Measurements from ENCODE around the gene MYO16. TPM values are rescaled to one million over a fixed set of nuclear protein-coding genes. Genes with fewer than 3 reads are reported as not detected.

Gene MYO16
- total RNA-seq, 2 experiments from 2014 or later = 0.53 to 1.1 TPM

DNA sequence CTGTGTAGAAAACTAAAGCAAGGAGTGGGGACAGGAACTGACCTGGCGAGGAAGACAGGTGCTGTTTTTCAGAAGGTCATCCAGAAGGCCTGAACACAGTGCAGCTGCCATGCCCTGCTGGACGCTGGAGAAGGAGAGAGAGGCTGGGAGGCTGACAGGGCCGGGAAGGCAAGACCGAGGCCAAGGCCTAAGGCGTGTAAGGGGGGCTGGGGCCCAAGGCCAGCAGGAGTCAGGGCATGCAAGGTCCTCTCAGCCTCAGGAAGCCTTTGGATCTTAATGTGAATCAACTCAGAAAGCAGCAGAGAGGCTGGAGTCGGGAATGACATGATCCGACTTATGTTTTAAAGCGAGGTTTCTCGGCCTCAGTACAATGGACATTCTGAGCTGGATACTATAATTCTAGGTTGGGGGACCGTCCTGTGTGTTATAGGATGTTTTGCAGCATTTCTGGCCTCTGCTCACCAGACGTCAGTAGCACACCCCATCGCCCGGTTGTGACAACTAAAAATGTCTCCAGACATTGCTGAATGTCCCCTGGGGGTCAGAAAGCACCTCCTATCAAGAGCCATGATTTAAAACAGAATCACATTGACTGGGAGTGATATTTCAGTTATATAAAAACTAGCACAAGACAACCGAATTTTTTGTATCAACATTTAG is 530.4 kb downstream of the MYO16 start:
- Mint-ChIP-seq H3K27ac (no peak overlapping the region), H3K4me1 (peaks cover 6% of the 10 kb centered on the region), H3K27me3 (peaks cover 15% of the 10 kb centered on the region), H3K36me3 (no peaks in the 10 kb centered on the region), H3K9me3 (peaks cover 1% of the 10 kb centered on the region), H3K4me3 (no peak overlapping the region)
- DNase-seq (no peak), ATAC-seq (ENCODE audit: low read depth) (no peak)
- POLR2A ChIA-PET = no interaction called here

DNA sequence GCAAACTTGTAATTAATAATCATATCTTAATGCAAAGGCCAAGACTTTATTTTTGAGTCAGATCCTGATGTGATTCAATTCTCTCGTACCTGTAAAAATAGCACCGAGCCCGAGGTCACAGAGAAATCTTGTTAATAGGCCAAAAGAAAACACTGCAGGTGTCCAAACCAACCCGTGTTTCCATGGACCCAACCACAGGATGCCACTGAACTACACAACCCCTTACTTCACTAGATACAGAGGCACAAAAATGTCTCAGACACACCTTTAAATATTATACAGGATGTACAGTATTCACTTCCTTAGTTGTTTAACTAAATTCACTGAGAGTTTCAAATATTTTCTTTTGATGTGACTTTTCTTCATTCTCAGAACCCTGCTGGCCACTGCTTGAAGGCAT is 530.9 kb downstream of the MYO16 start:
- H3K27ac Mint-ChIP-seq = no peak overlapping the region
- DNase-seq (no peak), ATAC-seq (ENCODE audit: low read depth) (no peak)
- POLR2A ChIA-PET = no interaction called here
- no peaks in the 10 kb centered on the region for H3K36me3 Mint-ChIP-seq
- H3K27me3 Mint-ChIP-seq = peaks cover 15% of the 10 kb centered on the region
- no peak overlapping the region for H3K4me3 Mint-ChIP-seq
- H3K4me1 Mint-ChIP-seq = peaks cover 6% of the 10 kb centered on the region
- H3K9me3 Mint-ChIP-seq = peaks cover 1% of the 10 kb centered on the region

DNA sequence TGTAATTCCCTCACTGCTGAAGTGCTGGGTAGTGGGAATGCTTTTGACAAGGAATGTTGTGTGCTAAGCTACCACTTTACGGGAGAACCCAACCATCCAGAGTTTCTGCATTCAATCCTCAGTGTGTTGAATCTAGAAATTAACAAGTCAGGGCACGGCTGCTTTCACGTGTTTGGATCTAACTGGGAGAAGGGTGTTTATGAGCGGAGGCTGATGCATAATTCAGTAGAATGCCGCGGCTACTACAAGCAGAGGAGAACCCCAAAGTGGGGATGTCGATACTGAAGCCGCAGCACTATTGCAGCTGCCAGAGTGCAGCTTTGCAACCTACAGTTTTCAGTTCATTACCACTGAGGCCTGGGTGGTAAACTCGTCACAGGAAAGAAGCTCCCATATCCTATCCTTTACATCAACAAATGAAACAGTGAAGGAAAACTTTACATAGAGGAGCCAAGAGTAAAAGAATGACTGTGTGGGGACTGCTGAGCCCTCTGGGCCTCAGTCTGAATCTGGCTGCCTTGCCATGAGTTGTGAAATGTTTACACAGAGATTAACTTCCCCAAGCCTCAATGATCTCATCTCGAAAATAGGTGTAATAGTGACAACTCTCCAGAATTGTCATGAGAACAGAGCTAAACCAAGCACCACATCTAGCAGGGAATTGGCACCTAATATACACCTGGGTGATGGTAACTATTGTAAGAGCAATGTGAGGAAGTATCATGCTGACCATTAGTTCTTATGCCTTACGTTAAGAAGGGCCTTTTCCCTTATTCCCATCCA is 531.7 kb downstream of the MYO16 start:
- H3K9me3 Mint-ChIP-seq = peaks cover 1% of the 10 kb centered on the region
- POLR2A ChIA-PET = no interaction called here
- H3K27ac Mint-ChIP-seq = no peak overlapping the region
- DNase-seq = no peak
- H3K4me1 Mint-ChIP-seq = peaks cover 6% of the 10 kb centered on the region
- ATAC-seq (ENCODE audit: low read depth) = no peak
- H3K27me3 Mint-ChIP-seq = peaks cover 15% of the 10 kb centered on the region
- no peaks in the 10 kb centered on the region for H3K36me3 Mint-ChIP-seq
- H3K4me3 Mint-ChIP-seq = no peak overlapping the region

DNA sequence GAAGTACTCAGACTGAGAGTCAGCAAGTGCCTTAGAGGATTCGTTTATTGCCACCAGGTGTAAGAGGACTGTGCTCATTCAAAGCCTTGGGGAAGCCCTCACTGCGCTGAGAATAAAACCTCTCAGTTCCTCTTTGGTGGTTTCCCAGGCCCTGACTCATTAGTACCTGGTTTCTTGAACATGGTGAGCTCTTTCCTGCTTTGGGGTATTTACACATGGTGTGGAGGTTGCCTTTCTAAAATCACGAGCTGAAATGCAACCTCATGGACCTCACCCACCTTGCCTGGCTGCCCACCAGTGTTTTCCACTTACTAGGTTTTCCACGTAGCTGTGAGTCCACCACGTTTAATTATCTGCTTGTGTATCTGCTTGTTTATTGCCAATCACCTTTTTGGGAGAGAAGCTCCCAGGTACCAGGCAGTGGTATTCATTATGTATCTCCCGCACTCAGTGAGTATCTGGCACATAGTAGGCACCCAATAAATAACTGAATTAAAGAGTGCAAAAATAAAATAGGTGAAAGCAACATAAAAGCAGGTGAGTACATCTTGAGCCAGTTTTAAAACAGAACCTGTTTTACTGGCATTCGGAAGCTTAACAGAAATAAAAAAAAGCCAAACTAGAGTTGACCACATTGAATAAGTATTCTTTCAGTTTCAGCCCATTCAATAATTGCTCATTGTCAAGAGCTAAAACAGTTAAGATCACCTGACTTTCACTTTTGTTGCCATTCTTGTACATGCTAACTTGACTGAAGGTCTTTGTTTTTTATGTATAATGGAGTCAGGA is 533.0 kb downstream of the MYO16 start:
- no peaks in the 10 kb centered on the region for H3K36me3 Mint-ChIP-seq
- POLR2A ChIA-PET = no interaction called here
- H3K27me3 Mint-ChIP-seq = peaks cover 14% of the 10 kb centered on the region
- H3K9me3 Mint-ChIP-seq = peaks cover 1% of the 10 kb centered on the region
- H3K4me3 Mint-ChIP-seq = no peak overlapping the region
- DNase-seq (no peak), ATAC-seq (ENCODE audit: low read depth) (peak; percentile 78)
- peaks cover 6% of the 10 kb centered on the region for H3K4me1 Mint-ChIP-seq
- H3K27ac Mint-ChIP-seq = no peak overlapping the region

DNA sequence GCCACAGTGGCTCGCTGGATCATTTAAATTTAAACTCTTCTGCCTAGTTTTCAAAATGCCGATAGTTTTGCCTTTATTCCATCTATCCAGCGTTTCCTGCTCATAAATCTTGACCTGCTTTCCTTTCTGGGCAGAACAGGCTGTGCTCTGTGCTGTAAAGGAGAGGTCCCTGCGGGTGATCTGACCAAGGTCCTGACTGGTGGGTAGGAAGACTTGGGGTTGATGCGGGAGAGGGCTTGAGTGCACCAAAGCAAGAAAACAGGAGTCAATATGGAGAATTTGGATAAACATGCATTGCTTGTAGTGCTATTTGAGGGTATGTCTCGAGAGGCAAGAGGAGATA is 533.6 kb downstream of the MYO16 start:
- H3K27me3 Mint-ChIP-seq = peaks cover 12% of the 10 kb centered on the region
- peaks cover 6% of the 10 kb centered on the region for H3K4me1 Mint-ChIP-seq
- no peak overlapping the region for H3K4me3 Mint-ChIP-seq
- ATAC-seq (ENCODE audit: low read depth) (no peak), DNase-seq (no peak)
- peaks cover 1% of the 10 kb centered on the region for H3K9me3 Mint-ChIP-seq
- POLR2A ChIA-PET = no interaction called here
- H3K27ac Mint-ChIP-seq = no peak overlapping the region
- H3K36me3 Mint-ChIP-seq = no peaks in the 10 kb centered on the region

DNA sequence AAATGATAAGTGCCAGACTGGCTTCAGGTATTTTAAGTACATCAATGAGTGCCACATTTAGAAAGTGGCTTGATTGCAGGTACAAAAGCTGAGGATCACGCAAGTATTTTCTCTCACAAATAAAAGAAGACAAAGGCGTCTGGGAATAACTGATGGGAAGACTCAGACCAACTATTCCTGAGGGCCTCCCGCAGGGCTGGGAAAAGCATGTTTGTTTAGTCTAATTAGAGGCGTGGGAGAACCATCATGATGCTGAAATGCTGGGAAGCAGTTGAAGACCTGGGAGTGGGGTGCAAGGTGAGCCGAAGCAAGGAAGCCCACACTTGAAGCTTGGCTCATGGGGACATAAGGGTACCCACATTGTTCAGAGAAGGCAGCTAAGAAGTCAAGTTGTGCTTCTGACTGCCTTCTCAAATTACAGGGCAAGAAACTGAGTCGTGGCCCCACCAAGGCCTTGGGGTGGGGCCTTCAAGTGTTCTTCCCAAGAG is 536.0 kb downstream of the MYO16 start:
- peaks cover 12% of the 10 kb centered on the region for H3K27me3 Mint-ChIP-seq
- no peak overlapping the region for H3K27ac Mint-ChIP-seq
- POLR2A ChIA-PET = no interaction called here
- no peaks in the 10 kb centered on the region for H3K36me3 Mint-ChIP-seq
- ATAC-seq (ENCODE audit: low read depth) (no peak), DNase-seq (no peak)
- H3K4me1 Mint-ChIP-seq = peaks cover 6% of the 10 kb centered on the region
- H3K4me3 Mint-ChIP-seq = no peak overlapping the region
- peaks cover 1% of the 10 kb centered on the region for H3K9me3 Mint-ChIP-seq

DNA sequence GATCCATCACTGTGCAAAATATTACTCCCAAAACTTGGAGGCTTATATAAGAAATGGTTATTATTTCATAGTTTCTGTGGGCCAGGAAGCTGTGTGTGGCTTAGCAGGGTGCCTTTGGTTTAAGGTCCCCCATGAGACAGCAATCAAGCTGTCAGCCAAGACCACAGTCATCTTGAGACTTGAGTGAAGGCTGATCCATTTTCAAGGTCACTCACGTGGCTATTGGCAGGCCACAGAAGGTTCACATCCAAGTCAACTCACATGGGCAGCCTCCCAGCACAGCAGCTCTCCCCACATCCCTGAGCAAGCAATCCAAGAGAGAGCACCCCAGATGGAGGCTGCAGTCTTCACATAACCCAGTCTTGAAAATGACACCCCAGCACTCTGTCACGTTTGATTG is 537.4 kb downstream of the MYO16 start:
- POLR2A ChIA-PET = no interaction called here
- H3K27ac Mint-ChIP-seq = no peak overlapping the region
- H3K4me3 Mint-ChIP-seq = no peak overlapping the region
- H3K9me3 Mint-ChIP-seq = peaks cover 1% of the 10 kb centered on the region
- H3K36me3 Mint-ChIP-seq = no peaks in the 10 kb centered on the region
- ATAC-seq (ENCODE audit: low read depth) = no peak
- peaks cover 6% of the 10 kb centered on the region for H3K4me1 Mint-ChIP-seq
- no peak for DNase-seq
- H3K27me3 Mint-ChIP-seq = peaks cover 9% of the 10 kb centered on the region

DNA sequence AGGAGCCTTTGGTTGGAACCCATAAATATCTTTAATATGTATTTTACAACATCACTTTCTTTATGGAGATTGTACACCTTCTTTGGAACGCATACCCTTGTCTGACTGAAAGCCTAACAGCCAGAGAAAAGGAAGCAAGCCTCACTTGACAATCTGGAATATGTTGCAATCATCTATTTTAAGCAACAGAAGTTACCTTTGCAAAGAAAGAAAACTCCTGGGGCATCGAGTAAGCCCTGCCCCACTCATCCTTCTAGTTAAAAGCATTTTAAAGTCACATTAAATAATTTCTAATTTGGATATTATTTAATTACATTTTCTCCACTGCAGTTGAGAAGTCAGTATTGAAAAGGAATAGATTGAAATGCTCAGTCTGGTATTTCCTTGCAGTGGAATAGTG is 542.7 kb downstream of the MYO16 start:
- peaks cover 1% of the 10 kb centered on the region for H3K9me3 Mint-ChIP-seq
- DNase-seq = no peak
- H3K27me3 Mint-ChIP-seq = no peaks in the 10 kb centered on the region

DNA sequence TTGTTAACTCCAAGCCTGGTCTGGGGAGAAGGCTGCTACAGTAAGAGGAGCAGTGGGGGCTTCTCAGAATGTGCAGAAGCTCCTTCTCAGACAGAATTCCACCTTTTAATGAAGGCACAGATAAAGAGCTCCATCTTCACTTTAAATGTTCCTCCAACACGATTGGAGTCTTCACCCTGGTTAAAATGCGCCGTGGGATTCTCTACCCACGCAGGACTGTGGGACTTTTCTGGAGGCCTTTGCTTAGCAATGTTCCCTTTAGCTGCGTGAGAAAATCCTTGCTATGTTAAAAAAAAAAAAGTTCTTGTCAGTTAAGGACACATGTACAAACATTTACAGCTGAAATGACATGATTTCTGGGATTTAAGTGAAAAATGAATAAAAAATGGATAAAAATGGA is 546.3 kb downstream of the MYO16 start:
- ATAC-seq (ENCODE audit: low read depth) (no peak), DNase-seq (no peak)
- POLR2A ChIA-PET = no interaction called here
- Mint-ChIP-seq H3K4me3 (no peak overlapping the region), H3K9me3 (peaks cover 1% of the 10 kb centered on the region), H3K4me1 (no peaks in the 10 kb centered on the region), H3K36me3 (no peaks in the 10 kb centered on the region), H3K27me3 (no peaks in the 10 kb centered on the region), H3K27ac (no peak overlapping the region)

More for the DNA sequence above, 542.7 kb downstream of the MYO16 start:
- H3K36me3 Mint-ChIP-seq = no peaks in the 10 kb centered on the region
- ATAC-seq (ENCODE audit: low read depth) = no peak
- no peak overlapping the region for H3K4me3 Mint-ChIP-seq
- no peaks in the 10 kb centered on the region for H3K4me1 Mint-ChIP-seq
- no peak overlapping the region for H3K27ac Mint-ChIP-seq
- POLR2A ChIA-PET = no interaction called here

DNA sequence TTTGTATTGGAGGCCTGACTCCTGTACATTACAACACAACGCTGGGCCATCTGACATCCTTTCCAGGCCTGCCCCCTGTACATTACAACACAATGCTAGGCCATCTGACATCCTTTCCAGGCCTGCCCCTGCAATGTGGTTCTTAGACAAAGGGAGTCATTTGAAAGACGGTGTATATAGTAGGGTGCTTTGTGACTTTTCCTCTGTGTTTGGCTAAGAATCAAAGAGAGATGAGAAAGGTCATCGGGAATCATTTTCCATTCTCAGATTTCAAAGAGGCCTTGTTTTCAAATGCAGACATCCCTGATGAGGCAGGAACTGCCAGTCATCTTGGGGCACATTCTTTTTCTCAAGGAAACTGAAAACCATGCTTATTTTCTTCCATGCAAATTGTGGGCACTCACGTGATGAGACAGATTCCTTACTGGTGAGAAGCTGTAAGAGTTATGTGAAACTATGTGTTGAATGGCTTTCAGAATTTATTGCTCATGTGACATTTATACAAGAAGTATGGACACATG is 551.6 kb downstream of the MYO16 start:
- POLR2A ChIA-PET = no interaction called here
- H3K9me3 Mint-ChIP-seq = no peaks in the 10 kb centered on the region
- H3K4me1 Mint-ChIP-seq = no peaks in the 10 kb centered on the region
- H3K27me3 Mint-ChIP-seq = peaks cover 4% of the 10 kb centered on the region
- H3K36me3 Mint-ChIP-seq = no peaks in the 10 kb centered on the region
- DNase-seq = no peak
- H3K4me3 Mint-ChIP-seq = no peak overlapping the region
- no peak for ATAC-seq (ENCODE audit: low read depth)
- H3K27ac Mint-ChIP-seq = no peak overlapping the region

DNA sequence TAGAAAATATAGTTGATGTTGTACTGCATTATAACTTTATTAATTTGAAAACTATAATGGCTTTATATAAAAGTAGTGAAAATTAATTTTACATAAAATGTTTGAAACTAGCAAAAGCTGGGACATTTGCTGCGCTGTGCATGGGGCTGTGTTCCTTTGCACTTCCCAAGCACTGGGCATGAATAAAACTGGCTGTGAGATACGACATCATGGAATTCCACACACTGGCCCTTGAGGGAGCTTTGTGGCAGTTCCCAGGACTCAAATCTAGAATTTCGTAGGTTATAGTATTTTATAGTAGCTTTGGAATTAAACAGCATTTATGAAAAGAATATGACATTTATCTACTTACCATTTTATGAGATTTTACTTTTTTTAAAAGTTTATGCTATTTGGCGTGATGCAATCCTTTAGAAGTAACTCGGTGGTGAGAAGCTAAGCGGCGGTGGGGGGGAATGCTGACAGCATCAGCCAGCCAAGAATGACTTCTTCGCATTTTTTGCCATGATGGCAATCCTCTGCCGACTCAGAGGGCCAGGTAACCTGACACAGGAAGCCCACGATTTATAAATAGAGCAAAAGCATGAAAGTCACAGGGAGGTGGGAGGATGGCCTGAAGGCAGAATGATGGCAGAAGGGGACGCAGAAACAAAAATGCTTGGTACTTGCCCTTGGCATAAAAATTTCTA is 553.5 kb downstream of the MYO16 start:
- POLR2A ChIA-PET = no interaction called here
- H3K27ac Mint-ChIP-seq = no peak overlapping the region
- H3K4me3 Mint-ChIP-seq = no peak overlapping the region
- peaks cover 4% of the 10 kb centered on the region for H3K27me3 Mint-ChIP-seq
- no peaks in the 10 kb centered on the region for H3K36me3 Mint-ChIP-seq
- no peaks in the 10 kb centered on the region for H3K4me1 Mint-ChIP-seq
- DNase-seq (no peak), ATAC-seq (ENCODE audit: low read depth) (no peak)
- H3K9me3 Mint-ChIP-seq = no peaks in the 10 kb centered on the region

DNA sequence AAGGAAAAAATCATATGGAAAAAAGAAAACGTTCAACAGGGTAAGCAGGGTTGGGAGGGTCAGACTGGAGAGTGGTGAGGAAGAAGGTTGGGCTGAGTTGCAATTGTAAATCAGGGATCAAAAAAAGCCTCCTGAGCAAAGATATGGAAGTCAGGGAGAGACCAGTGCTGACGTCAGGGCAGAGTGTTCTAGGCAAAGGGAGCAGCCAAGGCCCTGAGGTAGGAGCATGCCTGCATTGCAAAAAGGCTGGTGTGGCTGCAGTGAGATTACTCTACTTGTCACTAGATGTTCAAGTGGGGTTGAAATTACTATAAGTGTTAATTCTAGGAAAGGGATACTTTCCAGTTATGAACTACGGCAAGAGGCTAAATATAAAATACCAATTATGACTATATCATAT is 562.0 kb downstream of the MYO16 start:
- H3K9me3 Mint-ChIP-seq = no peaks in the 10 kb centered on the region
- no peaks in the 10 kb centered on the region for H3K36me3 Mint-ChIP-seq
- DNase-seq = no peak
- no peaks in the 10 kb centered on the region for H3K4me1 Mint-ChIP-seq
- H3K27me3 Mint-ChIP-seq = no peaks in the 10 kb centered on the region
- ATAC-seq (ENCODE audit: low read depth) = no peak
- no peak overlapping the region for H3K27ac Mint-ChIP-seq
- POLR2A ChIA-PET = no interaction called here
- no peak overlapping the region for H3K4me3 Mint-ChIP-seq

DNA sequence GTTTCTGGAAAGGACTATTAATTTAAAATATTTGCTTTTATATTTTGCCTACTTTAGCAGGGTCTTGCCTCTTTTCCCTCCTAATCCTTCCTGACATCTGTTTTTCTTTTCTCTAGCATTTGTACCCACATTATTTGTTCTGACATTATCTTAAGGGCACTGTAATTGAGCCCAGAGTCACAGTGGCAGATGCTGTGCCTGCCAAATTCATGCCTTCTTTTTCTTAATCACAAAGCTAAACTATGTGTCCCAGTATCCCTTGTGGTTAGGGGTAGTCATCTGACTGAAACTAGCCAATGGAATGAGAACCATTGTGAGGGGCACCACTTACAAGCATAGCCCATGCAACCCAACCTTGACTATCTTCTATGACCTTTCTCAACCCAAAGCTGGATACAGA is 562.9 kb downstream of the MYO16 start:
- Mint-ChIP-seq H3K36me3 (no peaks in the 10 kb centered on the region), H3K4me3 (no peak overlapping the region), H3K4me1 (no peaks in the 10 kb centered on the region), H3K9me3 (no peaks in the 10 kb centered on the region), H3K27me3 (no peaks in the 10 kb centered on the region), H3K27ac (no peak overlapping the region)
- ATAC-seq (ENCODE audit: low read depth) (no peak), DNase-seq (no peak)
- POLR2A ChIA-PET = no interaction called here
